ENCODE results near the gene STX16.

Gene STX16

GRCh38 chr20:58630063-58630462, 21.0 kb upstream of the STX16 start:
- Histone ChIP-seq H3K9me3 (ENCODE audit: control insufficient read depth, low read length) (no peaks in the 10 kb centered on the region), H3K9ac (ENCODE audit: low read length) (no peak overlapping the region), H3K4me1 (ENCODE audit: control insufficient read depth, insufficient read depth, low read length) (peaks cover 19% of the 10 kb centered on the region), H3K27me3 (replicated peaks; ENCODE audit: control insufficient read depth, insufficient read depth, low read length) (no peaks in the 10 kb centered on the region), H3K36me3 (ENCODE audit: control insufficient read depth, insufficient read depth, low read length, severe bottlenecking) (no peaks in the 10 kb centered on the region), H3K4me3 (ENCODE audit: low read length) (no peak overlapping the region)
- peak; percentile 72 for DNase-seq (ENCODE audit: low read depth)

GRCh38 chr20:58633161-58634053, 17.7 kb upstream of the STX16 start:
- Histone ChIP-seq H3K27me3 (replicated peaks; ENCODE audit: control insufficient read depth, insufficient read depth, low read length) (peaks cover under 1% of the 10 kb centered on the region), H3K4me3 (ENCODE audit: low read length) (no peak overlapping the region), H3K36me3 (ENCODE audit: control insufficient read depth, insufficient read depth, low read length, severe bottlenecking) (no peaks in the 10 kb centered on the region), H3K9me3 (ENCODE audit: control insufficient read depth, low read length) (no peaks in the 10 kb centered on the region), H3K4me1 (ENCODE audit: control insufficient read depth, insufficient read depth, low read length) (peaks cover 18% of the 10 kb centered on the region), H3K9ac (ENCODE audit: low read length) (no peak overlapping the region)
- no peak for DNase-seq (ENCODE audit: low read depth)

- Histone ChIP-seq H3K27me3 (replicated peaks; ENCODE audit: control insufficient read depth, insufficient read depth, low read length) (peaks cover 5% of the 10 kb centered on the region), H3K9ac (ENCODE audit: low read length) (no peak overlapping the region), H3K36me3 (ENCODE audit: control insufficient read depth, insufficient read depth, low read length, severe bottlenecking) (no peaks in the 10 kb centered on the region), H3K9me3 (ENCODE audit: control insufficient read depth, low read length) (no peaks in the 10 kb centered on the region), H3K4me3 (ENCODE audit: low read length) (no peak overlapping the region), H3K4me1 (ENCODE audit: control insufficient read depth, insufficient read depth, low read length) (peaks cover 15% of the 10 kb centered on the region)
- DNase-seq (ENCODE audit: low read depth): no peak
Observed at GRCh38 chr20:58634059-58634458, 17.0 kb upstream of the STX16 start.

- Histone ChIP-seq H3K36me3 (ENCODE audit: control insufficient read depth, insufficient read depth, low read length, severe bottlenecking) (no peaks in the 10 kb centered on the region), H3K9me3 (ENCODE audit: control insufficient read depth, low read length) (no peaks in the 10 kb centered on the region), H3K4me3 (ENCODE audit: low read length) (no peak overlapping the region), H3K4me1 (ENCODE audit: control insufficient read depth, insufficient read depth, low read length) (peaks cover 8% of the 10 kb centered on the region), H3K27me3 (replicated peaks; ENCODE audit: control insufficient read depth, insufficient read depth, low read length) (peaks cover 5% of the 10 kb centered on the region), H3K9ac (ENCODE audit: low read length) (no peak overlapping the region)
- DNase-seq (ENCODE audit: low read depth): no peak
Observed at GRCh38 chr20:58634521-58635278, 16.4 kb upstream of the STX16 start.

- no peaks in the 10 kb centered on the region for H3K36me3 ChIP-seq (ENCODE audit: control insufficient read depth, insufficient read depth, low read length, severe bottlenecking)
- no peak for DNase-seq (ENCODE audit: low read depth)
- H3K9me3 ChIP-seq (ENCODE audit: control insufficient read depth, low read length): no peaks in the 10 kb centered on the region
- H3K4me1 ChIP-seq (ENCODE audit: control insufficient read depth, insufficient read depth, low read length): peaks cover 3% of the 10 kb centered on the region
- no peak overlapping the region for H3K4me3 ChIP-seq (ENCODE audit: low read length)
- H3K9ac ChIP-seq (ENCODE audit: low read length): no peak overlapping the region
- peaks cover 5% of the 10 kb centered on the region for H3K27me3 ChIP-seq (replicated peaks; ENCODE audit: control insufficient read depth, insufficient read depth, low read length)
Observed at GRCh38 chr20:58635279-58635665, 15.8 kb upstream of the STX16 start.

- DNase-seq (ENCODE audit: low read depth): no peak
- Histone ChIP-seq H3K4me3 (ENCODE audit: low read length) (no peak overlapping the region), H3K9ac (ENCODE audit: low read length) (no peak overlapping the region), H3K4me1 (ENCODE audit: control insufficient read depth, insufficient read depth, low read length) (no peaks in the 10 kb centered on the region), H3K27me3 (replicated peaks; ENCODE audit: control insufficient read depth, insufficient read depth, low read length) (peaks cover 5% of the 10 kb centered on the region), H3K36me3 (ENCODE audit: control insufficient read depth, insufficient read depth, low read length, severe bottlenecking) (no peaks in the 10 kb centered on the region), H3K9me3 (ENCODE audit: control insufficient read depth, low read length) (no peaks in the 10 kb centered on the region)
Observed at GRCh38 chr20:58636396-58636982, 14.6 kb upstream of the STX16 start.

GRCh38 chr20:58636983-58637421, 14.1 kb upstream of the STX16 start:
- DNase-seq (ENCODE audit: low read depth): no peak
- Histone ChIP-seq H3K4me1 (ENCODE audit: control insufficient read depth, insufficient read depth, low read length) (no peaks in the 10 kb centered on the region), H3K27me3 (replicated peaks; ENCODE audit: control insufficient read depth, insufficient read depth, low read length) (peaks cover 5% of the 10 kb centered on the region), H3K4me3 (ENCODE audit: low read length) (no peak overlapping the region), H3K36me3 (ENCODE audit: control insufficient read depth, insufficient read depth, low read length, severe bottlenecking) (no peaks in the 10 kb centered on the region), H3K9me3 (ENCODE audit: control insufficient read depth, low read length) (no peaks in the 10 kb centered on the region), H3K9ac (ENCODE audit: low read length) (no peak overlapping the region)

- peaks cover 5% of the 10 kb centered on the region for H3K27me3 ChIP-seq (replicated peaks; ENCODE audit: control insufficient read depth, insufficient read depth, low read length)
- H3K36me3 ChIP-seq (ENCODE audit: control insufficient read depth, insufficient read depth, low read length, severe bottlenecking): no peaks in the 10 kb centered on the region
- no peaks in the 10 kb centered on the region for H3K9me3 ChIP-seq (ENCODE audit: control insufficient read depth, low read length)
- no peaks in the 10 kb centered on the region for H3K4me1 ChIP-seq (ENCODE audit: control insufficient read depth, insufficient read depth, low read length)
- H3K4me3 ChIP-seq (ENCODE audit: low read length): no peak overlapping the region
- H3K9ac ChIP-seq (ENCODE audit: low read length): no peak overlapping the region
- DNase-seq (ENCODE audit: low read depth): no peak
Observed at GRCh38 chr20:58637466-58638213, 13.4 kb upstream of the STX16 start.

- H3K4me3 ChIP-seq (ENCODE audit: low read length): no peak overlapping the region
- H3K9ac ChIP-seq (ENCODE audit: low read length): no peak overlapping the region
- H3K36me3 ChIP-seq (ENCODE audit: control insufficient read depth, insufficient read depth, low read length, severe bottlenecking): no peaks in the 10 kb centered on the region
- no peak for DNase-seq (ENCODE audit: low read depth)
- H3K27me3 ChIP-seq (replicated peaks; ENCODE audit: control insufficient read depth, insufficient read depth, low read length): peaks cover 5% of the 10 kb centered on the region
- H3K9me3 ChIP-seq (ENCODE audit: control insufficient read depth, low read length): no peaks in the 10 kb centered on the region
- H3K4me1 ChIP-seq (ENCODE audit: control insufficient read depth, insufficient read depth, low read length): no peaks in the 10 kb centered on the region
Observed at GRCh38 chr20:58638467-58639181, 12.5 kb upstream of the STX16 start.
